GM10847 (cell line): Measurements from ENCODE around the gene FAM25G.
"Not testable (repeated sequence)": the region's sequence is repeated elsewhere in the genome, so short reads cannot be mapped to it uniquely, and the experiment has no call there.

Source experiments
- POLR2A ChIP-seq: IDR thresholded peaks from 2 replicates; pipeline ENCODE4 v1.6.1; 2011; ENCODE audit not compliant: insufficient read length; ENCODE audit errors: extremely low read depth

Gene FAM25G

GRCh38 chr10:47491600-47491999, at the start of gene FAM25G:
Gene FAM25G (minus strand): TSS chr10:47491700. CDS start chr10:47491674, 26 bp downstream.
- not testable (repeated sequence) for TF ChIP-seq POLR2A

GRCh38 chr10:47523475-47523874, 32.0 kb upstream of the FAM25G start, which contains the start of gene AGAP9:
Gene AGAP9 (minus strand): TSS chr10:47523638. CDS start chr10:47523526, 112 bp downstream.
- TF ChIP-seq POLR2A, result not testable (repeated sequence)

- not testable (repeated sequence) for TF ChIP-seq POLR2A
These were observed 7.6 kb downstream of the FAM25G start, which contains the start of gene ANXA8 for GRCh38 chr10:47483923-47484322. Gene ANXA8 (minus strand): TSS chr10:47484115. CDS start chr10:47483933, 182 bp downstream.

GRCh38 chr10:47458466-47459154, 32.9 kb downstream of the FAM25G start:
- no peak for TF ChIP-seq POLR2A

GRCh38 chr10:47457826-47458225, 33.7 kb downstream of the FAM25G start:
- TF ChIP-seq POLR2A, result no peak

- no peak for TF ChIP-seq POLR2A
These were observed 34.0 kb downstream of the FAM25G start for GRCh38 chr10:47457528-47457820.

GRCh38 chr10:47456794-47457527, 34.5 kb downstream of the FAM25G start:
- TF ChIP-seq POLR2A, result no peak

- TF ChIP-seq POLR2A, result no peak
These were observed 35.3 kb downstream of the FAM25G start for GRCh38 chr10:47456079-47456785.

GRCh38 chr10:47454780-47455058, 36.8 kb downstream of the FAM25G start:
- TF ChIP-seq POLR2A, result no peak

- TF ChIP-seq POLR2A, result no peak
These were observed 37.3 kb downstream of the FAM25G start for GRCh38 chr10:47454008-47454779.

GRCh38 chr10:47453141-47454007, 38.1 kb downstream of the FAM25G start:
- TF ChIP-seq POLR2A, result no peak

GRCh38 chr10:47452495-47453140, 38.9 kb downstream of the FAM25G start:
- no peak for TF ChIP-seq POLR2A

- no peak for TF ChIP-seq POLR2A
These were observed 39.5 kb downstream of the FAM25G start for GRCh38 chr10:47451998-47452494.
